ENCODE data around the gene ECE1. TPM values are rescaled to one million over a fixed set of nuclear protein-coding genes. Genes with fewer than 3 reads are reported as not detected.
"Not testable (repeated sequence)": the region's sequence is repeated elsewhere in the genome, so short reads cannot be mapped to it uniquely, and the experiment has no call there.

The ECE1 gene
- total RNA-seq, 1 experiment from 2014 or later, result 50.4 TPM

- in situ Hi-C loops (cut with HindIII; ENCODE audit: low sequenced_read_pairs), result no loop called here
- DNase-seq (ENCODE audit: low spot score), result peak; percentile 97
These were observed 113.4 kb downstream of the ECE1 start, which contains the start of gene EIF4G3 for GRCh38 chr1:21176586-21177555. EIF4G3 (minus strand) TSS chr1:21176897; CDS start chr1:21002742, 174,155 bp downstream.

DNA sequence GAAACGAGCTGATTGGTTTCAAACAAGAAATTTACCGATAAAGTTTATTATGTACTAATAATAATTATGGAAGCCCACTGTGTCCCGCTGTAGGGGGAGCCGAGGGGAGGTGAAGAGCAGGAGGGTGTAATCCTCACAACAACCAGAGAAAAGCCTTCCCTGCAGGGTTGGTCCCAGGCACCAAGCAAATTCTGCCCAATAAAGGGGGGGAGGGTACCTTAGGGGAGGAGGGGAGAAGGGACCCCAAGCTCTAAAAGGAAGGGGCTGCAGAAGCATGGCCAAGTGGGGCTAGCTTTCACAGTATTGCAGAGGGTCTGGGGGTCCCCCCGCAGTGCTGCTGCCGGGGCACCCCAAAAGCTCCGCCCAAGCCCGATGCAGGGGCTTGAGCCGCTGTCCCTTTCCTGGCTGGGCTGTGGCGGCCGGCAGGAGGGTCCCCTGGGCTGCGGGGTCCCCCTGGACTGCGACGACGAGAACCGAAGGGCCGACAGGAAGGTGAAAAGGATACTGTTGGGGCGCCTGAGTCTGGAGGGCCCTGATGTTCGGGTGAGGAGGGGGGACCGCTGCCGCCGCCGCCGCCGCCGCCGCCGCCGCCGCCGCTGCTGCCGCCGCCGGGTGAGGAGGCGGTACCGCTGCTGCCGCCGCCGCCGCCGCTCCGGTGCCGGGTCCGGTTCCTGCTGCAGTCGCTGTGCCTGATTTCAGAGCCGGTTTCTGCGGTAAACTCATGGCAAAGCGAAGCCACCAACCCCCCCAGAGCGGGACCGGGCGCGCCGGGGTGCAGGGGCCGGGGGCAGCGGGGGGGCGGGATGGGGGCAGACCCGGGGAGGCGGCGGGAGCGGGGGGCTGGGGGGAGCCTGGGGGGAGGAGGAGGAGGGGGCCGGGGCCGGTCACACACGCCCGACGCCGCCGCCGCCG is 114.3 kb downstream of the ECE1 start:
- peak; percentile 61 for DNase-seq (ENCODE audit: low spot score)
- in situ Hi-C loops (cut with HindIII; ENCODE audit: low sequenced_read_pairs), result no loop called here

DNA sequence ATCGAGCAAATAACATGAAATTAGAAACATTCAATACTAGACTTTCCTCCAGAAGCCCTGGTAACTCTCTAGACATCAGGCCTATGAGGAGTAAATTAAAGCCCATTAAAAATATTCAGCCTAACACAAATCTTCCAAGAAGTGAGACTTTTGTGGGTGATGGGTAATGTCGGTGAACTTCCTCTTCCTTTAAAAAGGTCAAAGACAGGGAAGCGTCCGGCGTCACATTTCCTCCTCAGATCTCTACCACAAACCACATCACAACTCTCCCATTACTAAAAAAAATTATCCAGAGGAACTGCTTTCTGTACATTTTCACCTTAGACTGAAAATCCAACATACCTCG is 115.0 kb downstream of the ECE1 start:
- in situ Hi-C loops (cut with HindIII; ENCODE audit: low sequenced_read_pairs), result no loop called here
- peak; percentile 67 for DNase-seq (ENCODE audit: low spot score)

GRCh38 chr1:21174654-21175323 is 115.5 kb downstream of the ECE1 start:
- in situ Hi-C loops (cut with HindIII; ENCODE audit: low sequenced_read_pairs), result no loop called here

DNA sequence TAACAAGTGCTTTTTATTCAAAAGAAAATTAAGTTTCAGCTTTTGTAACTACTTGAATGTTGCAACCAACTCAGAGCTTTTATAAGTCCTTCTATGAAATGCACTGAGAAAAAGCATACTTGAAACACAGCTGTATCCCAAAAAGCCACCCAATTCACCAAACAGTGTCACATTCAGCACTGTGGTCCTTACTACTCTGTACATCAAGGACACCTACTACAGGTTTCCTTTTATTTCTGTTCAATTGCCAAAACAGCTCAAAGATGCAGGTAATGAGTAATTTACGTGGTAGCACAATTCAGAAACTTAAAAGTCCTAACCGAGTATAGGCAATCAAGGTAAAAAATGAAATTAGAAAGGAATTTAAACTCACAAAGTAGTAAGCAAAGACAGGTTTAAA is 116.0 kb downstream of the ECE1 start:
- DNase-seq (ENCODE audit: low spot score), result peak; percentile 35
- in situ Hi-C loops (cut with HindIII; ENCODE audit: low sequenced_read_pairs), result no loop called here

More at GRCh38 chr1:21174654-21175323, 115.5 kb downstream of the ECE1 start:
- peak; percentile 41 for DNase-seq (ENCODE audit: low spot score)

DNA sequence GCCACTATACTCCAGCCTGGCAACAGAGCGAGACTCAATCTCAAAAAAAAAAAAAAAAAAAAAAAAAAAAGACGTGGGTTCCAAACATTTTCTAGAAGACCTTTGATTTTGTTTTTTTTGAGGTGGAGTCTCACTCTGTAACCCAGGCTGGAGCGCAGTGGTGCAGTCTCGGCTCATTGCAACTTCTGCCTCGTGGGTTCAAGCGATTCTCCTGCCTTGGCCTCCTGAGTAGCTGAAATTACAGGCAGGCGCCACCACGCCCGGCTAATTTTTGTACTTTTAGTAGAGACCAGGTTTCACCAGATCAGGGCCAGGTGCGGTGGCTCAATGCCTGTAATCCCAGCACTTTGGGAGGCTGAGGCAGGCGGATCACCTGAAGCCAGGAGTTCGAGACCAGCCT is 117.2 kb downstream of the ECE1 start:
- DNase-seq (ENCODE audit: low spot score); in situ Hi-C loops (cut with HindIII; ENCODE audit: low sequenced_read_pairs): not testable (repeated sequence)

DNA sequence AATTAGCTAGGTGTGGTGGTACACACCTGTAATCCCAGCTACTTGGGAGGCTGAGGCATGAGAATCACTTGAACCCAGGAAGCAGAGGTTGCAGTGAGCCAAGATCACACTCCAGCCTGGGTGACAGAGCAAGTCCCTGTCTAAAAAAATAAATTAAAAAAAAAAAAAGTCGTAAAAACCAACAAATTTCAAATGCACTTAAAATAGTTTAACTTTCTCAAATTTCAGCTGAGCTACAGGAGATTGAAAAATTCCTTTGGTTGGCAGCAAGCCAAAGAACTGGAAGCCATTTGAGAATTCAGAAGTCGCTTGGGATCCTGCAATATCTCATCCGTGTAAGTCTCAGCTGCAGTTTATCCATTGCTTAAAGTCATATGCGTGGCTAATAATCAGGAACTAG is 119.4 kb downstream of the ECE1 start:
- in situ Hi-C loops (cut with HindIII; ENCODE audit: low sequenced_read_pairs); DNase-seq (ENCODE audit: low spot score): not testable (repeated sequence)

DNA sequence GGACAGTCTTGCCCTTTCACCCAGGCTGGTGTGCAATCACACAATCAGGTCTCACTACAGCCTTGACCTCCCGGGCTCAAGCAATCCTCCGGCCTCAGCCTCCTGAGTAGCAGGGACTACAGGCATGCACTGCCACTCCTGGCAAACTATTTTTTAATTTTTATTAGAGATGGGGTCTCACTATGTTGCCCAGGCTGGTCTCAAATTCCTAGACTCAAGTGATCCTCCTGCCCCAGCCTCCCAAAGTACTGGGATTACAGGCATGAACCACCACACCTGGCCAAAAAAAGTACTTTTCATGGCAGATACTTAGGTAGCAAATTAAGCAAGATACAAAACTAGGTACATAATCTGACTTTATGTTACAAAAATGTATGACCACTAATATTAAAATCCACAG is 121.8 kb downstream of the ECE1 start:
- in situ Hi-C loops (cut with HindIII; ENCODE audit: low sequenced_read_pairs), result no loop called here
- DNase-seq (ENCODE audit: low spot score), result no peak

Other genes with a start within 250 kb of the ECE1 start
- 20.2 and 30.9 TPM in 2 replicates for gene EIF4G3, start 113.6 kb downstream of the ECE1 start, total RNA-seq (2014; rRNA removed; shearing (Covaris generic))
- gene NBPF3, start 149.7 kb upstream of the ECE1 start, total RNA-seq (2014; rRNA removed; shearing (Covaris generic)), result 7.5 and 16.1 TPM in 2 replicates
- gene ALPL, start 219.0 kb upstream of the ECE1 start, total RNA-seq (2014; rRNA removed; shearing (Covaris generic)), result 0.58 and 0.98 TPM in 2 replicates

Measured in G401 (cell line).